ENCODE results near the gene MTG2. TPM values are rescaled to one million over a fixed set of nuclear protein-coding genes. Genes with fewer than 3 reads are reported as not detected.

Gene MTG2
- total RNA-seq, 2 donors from 2014 or later, result 19.8 to 23.8 TPM

DNA sequence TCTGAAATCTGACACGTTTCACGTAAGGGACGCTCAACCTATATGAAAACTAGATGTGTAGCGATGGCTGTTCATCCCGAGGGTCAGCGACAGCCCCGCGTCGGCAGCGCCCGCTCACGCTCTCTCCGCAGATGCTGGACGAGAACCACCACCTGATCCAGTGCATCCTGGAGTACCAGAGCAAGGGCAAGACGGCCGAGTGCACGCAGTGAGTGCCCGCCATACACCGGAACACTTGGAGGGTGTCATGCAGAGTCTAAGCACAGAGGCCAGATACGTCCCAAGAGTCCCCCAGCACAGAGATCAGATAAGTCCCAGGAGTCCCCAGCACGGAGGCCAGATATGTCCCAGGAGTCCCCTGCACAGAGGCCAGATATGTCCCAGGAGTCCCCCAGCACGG lies 24.3 kb upstream of the MTG2 start:
- intact Hi-C loops (cut with DNase I), result no loop called here
- no peak for DNase-seq (ENCODE audit: low spot score)

DNA sequence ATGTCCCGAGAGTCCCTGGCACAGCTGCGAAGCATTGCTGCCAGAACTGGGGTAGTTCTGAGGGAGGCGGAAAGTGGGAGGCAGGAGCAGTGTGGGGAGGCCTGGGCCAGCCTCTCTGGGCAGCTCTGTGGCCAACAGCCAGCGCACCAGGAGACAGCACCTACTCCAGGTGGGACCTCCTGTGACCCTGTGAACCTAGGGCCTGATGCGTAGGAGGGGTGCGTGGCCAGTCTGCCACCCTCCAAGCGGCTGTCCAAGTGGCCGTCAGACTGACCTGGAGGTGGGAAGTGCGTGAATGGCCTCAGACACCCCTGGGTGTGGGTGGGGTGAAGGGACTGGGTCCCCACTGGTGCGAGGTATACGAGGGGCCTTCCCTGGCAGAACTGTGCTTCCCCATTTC lies 23.8 kb upstream of the MTG2 start:
- intact Hi-C loops (cut with DNase I), result no loop called here
- no peak for DNase-seq (ENCODE audit: low spot score)

DNA sequence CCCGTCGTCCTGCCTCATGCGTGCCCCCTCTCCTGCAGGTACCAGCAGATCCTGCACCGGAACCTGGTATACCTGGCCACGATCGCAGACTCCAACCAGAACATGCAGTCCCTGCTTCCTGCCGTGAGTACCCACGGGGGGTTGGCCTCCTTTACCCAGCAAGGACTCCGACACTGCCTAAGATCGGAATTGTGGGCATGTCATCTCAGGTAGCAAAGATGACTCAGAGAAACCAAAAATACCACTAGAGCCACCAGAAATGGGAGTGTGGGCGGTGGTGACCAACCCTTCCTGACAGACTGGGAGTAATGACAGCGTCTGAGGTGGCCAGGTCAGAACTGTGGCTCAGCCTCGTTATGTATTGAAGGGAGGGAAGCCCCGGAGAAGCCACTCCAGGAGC lies 23.0 kb upstream of the MTG2 start:
- DNase-seq (ENCODE audit: low spot score), result no peak
- intact Hi-C loops (cut with DNase I), result no loop called here

DNA sequence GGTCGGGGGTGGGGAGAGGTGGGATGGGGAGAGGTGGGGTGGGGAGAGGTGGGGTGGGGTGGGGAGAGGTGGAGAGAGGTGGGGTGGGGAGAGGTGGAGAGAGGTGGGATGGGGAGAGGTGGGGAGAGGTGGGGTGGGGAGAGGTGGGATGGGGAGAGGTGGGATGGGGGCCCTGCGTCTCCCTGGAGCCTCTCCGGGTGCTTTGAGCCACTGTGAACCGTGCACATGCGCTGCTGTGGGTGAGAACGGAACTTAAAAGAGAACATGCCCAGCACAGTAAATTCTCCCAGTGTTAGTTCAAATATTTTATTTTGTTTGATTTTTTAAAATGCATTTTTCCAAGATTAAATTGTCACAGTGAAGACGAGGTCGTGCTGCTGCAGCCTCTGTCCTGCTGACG lies 22.6 kb upstream of the MTG2 start:
- intact Hi-C loops (cut with DNase I), result no loop called here
- DNase-seq (ENCODE audit: low spot score), result no peak

DNA sequence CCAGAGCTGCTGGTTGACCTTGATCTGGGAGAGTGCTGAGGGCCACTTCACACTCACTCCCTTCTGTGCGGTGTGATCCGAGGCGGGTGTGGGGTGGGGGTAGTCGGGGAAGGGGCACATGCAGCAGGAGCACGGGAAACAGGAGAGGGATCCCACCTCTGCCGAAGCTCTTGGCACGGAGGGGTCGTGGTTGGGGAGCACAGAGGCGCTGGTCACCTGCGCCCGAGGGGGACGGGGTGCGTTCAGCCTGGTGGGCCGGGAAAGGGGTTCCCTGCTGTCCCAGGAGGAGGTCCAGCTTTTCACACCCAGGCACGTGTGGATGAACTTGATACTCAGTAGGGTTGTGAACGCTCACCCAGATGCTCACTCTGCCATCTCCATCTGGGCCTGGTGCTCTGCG lies 22.0 kb upstream of the MTG2 start:
- DNase-seq (ENCODE audit: low spot score), result no peak
- intact Hi-C loops (cut with DNase I), result no loop called here

DNA sequence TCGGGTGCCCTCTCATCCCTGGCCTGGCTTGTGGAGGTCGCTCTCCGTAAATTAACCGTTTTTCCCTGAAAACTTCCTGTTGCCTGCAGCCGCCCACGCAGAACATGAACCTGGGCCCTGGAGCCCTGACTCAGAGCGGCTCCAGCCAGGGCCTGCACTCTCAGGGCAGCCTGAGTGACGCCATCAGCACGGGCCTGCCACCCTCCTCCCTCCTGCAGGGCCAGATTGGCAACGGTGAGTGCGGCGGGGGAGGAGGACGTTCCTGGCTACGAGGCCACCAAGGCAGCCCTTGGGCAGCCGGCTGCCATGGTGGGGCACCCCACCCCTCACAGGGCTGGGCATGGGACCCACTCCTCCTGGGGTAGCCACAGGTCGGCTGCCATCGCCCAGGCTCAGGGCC lies 21.5 kb upstream of the MTG2 start:
- intact Hi-C loops (cut with DNase I), result no loop called here
- DNase-seq (ENCODE audit: low spot score), result no peak

DNA sequence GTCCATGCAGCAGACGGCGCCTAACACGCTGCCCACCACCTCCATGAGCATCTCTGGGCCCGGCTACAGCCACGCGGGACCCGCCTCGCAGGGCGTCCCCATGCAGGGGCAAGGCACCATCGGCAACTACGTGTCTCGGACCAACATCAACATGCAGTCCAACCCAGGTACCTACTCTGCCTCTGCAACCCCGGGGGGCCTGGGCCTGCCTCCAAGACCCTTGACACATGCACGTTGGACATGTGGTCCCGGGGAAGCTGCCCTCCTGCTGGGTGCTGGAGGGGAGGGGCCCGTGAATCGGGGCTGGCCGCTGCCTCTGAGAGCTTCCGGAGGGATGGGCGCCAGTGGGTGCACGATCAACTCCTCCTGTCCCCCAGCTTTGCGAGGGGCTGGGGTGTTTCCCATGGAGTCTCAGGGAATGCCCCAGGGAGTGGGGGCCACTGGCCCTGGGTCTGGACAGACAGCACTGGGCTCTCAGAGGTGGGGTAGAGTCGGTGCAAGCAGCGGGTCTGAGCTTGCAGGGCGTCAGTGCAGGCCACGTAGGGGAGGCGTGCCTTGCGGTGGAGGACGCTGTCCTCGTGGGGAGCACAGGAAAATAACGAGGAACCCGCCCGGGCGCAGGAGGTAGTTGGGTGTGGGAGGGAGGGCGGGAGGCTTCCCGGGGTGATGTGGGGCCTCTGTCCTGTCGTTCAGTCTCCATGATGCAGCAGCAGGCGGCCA lies 19.9 kb upstream of the MTG2 start:
- no peak for DNase-seq (ENCODE audit: low spot score)
- intact Hi-C loops (cut with DNase I), result no loop called here

DNA sequence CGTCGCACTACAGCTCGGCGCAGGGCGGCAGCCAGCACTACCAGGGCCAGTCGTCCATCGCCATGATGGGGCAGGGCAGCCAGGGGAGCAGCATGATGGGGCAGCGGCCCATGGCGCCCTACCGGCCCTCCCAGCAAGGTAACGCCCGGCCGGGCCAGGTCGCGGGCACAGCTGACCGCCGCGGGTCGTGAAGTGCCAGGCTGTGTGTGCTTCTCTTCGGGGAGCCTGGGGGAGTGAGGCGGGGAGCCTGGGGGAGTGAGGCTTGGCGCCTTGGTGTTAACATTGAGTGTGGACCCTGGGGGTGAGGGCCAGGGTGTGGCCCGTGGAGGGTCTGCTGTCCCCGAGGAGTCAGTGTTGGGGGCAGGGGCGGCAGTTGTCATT lies 19.4 kb upstream of the MTG2 start:
- intact Hi-C loops (cut with DNase I), result no loop called here
- DNase-seq (ENCODE audit: low spot score), result no peak

DNA sequence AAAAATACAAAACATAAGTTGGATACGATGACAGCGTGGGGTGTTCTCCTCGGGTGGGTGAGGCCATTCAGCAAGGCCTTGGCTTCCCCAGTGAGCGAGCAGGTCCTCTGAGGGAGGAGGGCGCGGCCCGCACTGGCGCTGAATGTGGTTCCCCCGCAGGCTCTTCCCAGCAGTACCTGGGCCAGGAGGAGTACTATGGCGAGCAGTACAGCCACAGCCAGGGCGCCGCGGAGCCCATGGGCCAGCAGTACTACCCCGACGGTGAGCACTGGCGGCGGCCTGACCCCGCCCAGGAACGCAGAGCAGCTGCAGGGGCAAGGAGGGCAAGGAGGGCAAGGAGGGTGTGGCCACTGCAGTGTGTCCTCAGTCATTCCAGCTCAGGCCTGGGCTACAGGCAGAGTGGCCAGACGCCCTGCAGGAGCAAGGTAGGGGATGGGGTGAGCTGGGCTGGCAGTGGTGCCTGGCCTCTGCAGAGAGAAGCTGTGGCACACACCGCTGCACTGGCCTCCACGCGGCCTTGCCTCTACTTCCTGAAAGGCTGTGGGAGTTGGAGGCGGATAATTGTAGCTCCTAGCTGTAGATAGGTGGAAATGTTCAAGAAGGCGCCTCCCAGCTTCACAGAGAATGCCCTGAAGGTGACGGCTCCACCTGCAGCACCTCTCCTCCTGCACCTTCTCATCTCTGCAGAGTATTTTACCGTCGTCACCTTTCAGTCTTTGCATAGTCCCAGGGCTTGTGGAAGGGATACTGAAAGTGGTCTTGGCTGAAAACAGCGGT lies 18.7 kb upstream of the MTG2 start:
- intact Hi-C loops (cut with DNase I), result no loop called here
- no peak for DNase-seq (ENCODE audit: low spot score)

DNA sequence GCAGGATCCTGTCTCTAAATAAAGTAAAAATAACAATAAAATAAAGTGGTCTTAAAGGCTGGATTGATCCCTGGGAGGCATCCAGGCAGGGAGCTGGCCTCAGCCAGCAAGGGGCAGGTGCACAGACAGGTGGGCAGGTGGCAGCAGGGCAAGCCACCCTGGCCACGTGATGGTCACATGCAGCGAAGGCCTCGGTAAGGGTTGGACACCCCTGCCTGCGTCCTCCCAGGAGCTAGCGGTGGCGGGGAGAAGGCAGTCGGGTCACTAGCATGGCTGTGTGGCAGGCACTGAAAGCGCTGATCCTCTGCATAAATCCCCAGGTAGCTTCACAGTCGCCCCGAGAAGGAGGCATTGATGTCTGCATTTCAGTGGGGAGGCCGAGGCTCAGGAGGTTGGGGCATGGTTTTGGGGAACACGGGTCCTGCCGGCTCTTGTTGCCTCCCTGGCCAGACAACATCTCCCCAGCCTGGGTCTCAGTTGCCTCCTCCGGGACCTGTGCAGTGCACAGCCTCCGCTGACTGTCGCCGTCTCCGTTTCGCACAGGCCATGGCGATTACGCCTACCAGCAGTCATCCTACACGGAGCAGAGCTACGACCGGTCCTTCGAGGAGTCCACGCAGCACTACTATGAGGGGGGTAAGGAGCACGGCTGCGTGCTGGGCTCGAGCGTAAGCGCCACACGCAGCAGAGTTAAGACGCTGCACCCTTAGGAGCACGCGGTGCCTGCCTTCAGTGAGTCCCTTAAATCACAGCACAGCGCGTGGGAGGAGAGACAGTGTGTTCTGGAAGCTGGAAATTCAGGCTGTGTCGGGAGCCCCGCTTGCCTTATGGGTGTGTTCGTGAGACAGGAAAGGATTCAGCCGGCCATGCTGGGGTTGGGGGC lies 17.7 kb upstream of the MTG2 start:
- DNase-seq (ENCODE audit: low spot score), result no peak
- intact Hi-C loops (cut with DNase I), result no loop called here

DNA sequence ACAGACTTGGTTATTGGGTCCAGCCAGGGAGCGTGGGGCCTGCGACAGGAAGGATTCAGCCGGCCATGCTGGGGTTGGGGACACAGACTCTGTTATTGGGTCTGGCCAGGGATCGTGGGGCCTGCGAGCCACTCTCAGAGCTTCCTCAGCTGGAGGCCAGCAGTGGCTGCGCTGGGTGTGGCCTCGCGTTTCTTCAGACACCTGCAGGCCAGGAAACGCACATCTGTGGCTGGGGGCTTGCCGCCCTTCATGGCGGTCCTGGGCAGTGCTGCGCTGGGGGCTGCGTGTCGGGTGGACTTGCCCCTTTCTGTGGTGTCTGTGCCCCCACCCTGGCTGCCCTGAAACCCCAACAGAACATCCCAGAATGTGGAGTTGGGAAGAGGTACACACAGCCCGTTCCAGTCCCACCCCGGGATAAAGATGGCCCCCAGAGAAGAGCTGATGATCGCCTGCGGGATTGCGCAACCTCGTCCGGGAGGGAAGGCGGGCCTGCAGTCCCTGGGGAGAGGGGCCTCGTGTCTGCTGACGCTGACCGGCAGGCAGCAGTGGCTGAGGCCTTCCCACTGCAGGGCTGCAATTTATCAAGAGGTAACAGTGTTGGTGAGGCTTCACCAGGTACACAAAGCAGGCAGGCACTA lies 16.9 kb upstream of the MTG2 start:
- intact Hi-C loops (cut with DNase I), result no loop called here
- DNase-seq (ENCODE audit: low spot score), result no peak

DNA sequence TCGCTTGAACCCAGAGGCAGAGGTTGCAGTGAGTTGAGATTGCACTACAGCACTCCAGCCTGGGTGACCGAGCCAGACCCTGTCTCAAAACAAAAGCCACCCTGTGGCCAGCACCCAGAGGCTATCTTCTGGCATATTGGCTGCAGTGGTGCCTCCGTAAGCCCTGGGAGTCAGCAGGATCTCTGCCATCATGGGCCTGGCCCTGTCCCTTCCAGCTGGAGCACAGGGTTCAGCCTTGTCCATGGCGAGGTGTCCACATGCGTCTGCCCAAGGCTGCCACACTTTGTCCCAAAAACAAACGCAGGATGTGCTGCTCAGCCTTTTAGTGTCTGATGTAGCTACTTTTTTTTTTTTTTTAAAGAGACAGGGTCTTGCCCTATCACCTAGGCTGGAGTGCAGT lies 15.4 kb upstream of the MTG2 start:
- intact Hi-C loops (cut with DNase I), result no loop called here
- no peak for DNase-seq (ENCODE audit: low spot score)

DNA sequence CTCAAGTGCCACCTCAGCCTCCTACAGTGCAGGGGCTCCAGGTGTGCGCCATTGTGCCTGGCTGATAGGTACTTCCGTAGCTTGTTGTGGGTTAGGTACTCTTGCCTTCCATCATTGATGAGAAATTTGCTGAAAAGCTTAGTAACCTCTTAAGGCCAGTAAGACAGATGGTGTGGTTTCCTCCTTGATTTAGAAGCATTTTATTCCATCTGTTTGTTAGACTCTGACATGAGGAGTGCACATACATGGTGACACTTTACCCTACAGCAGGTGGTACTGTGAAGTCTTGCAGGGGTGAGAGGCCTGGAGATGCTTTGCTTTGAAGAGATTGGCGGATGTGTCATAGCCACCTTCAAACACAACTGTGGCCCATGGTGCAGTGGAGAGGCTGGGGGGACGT lies 14.8 kb upstream of the MTG2 start:
- intact Hi-C loops (cut with DNase I), result no loop called here
- no peak for DNase-seq (ENCODE audit: low spot score)

DNA sequence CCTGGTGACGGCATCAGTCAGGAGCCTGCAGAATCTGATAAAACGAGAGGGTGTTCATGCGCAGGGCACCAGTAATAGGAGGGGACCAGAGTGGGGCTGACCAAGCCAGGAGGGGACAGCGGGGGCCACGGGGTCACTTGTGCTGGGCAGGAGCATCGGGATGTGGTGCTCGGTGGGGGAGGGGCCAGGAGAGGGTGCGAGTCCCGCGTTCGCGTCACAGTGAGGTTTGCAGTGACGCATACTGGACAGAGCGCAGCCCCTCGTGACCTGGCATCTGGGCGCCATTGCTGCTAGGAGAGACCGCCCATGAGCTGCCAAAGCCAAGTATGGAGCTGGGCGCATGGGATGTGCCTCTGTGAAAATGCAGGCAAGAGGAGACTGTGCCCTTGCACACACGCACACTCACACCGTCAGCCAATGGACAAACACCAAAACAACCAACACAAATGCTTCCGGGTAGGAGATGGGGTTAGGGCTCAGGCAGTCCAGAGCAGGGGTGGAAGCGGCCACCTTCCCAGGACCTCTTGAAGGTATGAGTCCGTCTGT lies 13.9 kb upstream of the MTG2 start:
- intact Hi-C loops (cut with DNase I), result no loop called here
- no peak for DNase-seq (ENCODE audit: low spot score)

DNA sequence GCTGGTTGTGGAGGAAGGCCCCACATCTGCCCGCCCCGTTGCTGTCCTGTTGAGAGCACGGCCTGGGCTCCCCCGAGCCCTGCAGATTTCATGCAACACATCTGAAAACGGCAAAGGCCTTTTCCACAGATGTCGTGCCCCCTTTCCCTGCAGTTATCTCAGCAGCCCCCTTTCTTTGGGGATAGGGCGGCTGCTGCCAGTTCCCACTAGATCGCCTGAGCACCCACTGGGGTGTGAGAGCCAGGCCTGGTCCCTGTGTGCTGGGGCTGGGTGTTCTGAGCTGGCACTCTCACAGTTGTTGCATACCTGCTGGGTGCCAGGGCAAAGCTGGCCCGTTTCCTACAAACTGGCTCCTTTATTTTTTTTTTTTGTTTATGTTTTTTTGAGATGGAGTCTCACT lies 12.3 kb upstream of the MTG2 start:
- intact Hi-C loops (cut with DNase I), result no loop called here
- no peak for DNase-seq (ENCODE audit: low spot score)

DNA sequence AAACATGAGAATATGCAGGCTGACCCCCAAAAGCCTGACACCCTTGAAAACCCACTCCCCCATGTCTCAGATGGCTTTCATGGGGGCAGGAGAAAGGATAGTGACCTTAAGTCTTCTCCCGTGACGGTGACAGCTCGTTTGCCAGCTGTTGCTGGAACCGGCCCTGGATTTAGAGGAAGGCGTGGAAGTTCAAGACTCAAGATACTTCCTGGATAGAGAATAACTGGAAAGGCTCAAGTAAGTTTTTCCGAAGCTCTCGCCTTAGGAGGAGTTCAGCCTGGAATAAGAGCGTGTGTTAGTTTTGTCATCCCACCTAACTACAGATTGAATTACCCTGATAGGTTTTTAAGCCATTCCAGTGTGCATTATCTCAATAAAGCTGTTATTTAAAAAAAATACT lies 11.6 kb upstream of the MTG2 start:
- no peak for DNase-seq (ENCODE audit: low spot score)
- intact Hi-C loops (cut with DNase I), result no loop called here

DNA sequence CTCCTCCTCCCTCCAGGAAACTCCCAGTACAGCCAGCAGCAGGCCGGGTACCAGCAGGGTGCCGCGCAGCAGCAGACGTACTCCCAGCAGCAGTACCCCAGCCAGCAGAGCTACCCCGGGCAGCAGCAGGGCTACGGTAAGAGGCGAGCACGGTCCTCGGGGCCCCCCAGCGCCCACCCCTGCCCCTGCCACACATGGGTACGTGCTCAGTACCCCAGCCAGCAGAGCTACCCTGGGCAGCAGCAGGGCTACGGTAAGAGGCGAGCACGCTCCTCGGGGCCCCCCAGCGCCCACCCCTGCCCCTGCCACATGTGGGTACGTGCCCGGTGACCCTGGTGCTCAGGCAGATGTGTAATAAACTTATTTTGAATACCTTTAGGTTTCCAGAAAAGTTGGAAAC lies 10.2 kb upstream of the MTG2 start:
- intact Hi-C loops (cut with DNase I), result no loop called here
- DNase-seq (ENCODE audit: low spot score), result no peak

DNA sequence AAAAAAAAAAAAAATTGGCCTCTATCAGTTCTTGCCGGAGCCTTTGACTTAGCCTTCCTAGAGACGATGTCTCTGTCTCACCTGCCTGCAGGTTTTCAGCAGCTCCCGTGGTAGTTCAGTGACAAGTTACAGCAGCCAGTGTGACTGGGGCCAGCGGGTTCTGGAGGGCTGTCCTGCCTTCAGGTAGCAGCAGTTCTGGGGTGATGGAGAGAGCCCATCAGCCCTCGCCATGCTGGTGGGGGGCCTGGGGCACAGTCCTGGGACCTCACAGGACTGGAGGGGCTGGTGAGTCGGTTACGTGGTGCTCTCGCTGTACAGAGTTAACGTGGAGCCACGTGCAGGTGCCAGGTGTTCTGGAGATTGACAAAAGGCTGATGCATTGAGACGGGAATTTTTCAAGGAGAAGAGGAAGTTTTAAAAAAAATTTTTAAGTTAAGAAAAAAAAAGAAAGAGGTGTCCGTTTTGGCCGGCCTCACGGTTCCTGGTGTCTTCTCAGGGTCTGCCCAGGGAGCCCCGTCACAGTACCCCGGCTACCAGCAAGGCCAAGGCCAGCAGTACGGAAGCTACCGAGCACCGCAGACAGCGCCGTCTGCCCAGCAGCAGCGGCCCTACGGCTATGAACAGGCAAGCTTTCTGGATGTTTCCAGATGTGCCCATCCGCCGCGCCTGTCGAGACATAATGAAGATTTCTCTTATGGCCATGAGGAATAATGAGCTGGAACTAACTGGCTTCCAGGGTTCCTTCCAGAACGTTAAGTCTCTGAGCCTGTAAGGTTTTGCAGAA lies 8.6 kb upstream of the MTG2 start:
- no peak for DNase-seq (ENCODE audit: low spot score)
- intact Hi-C loops (cut with DNase I), result no loop called here

All from posterior vena cava (tissue), 2 donors.